NCI-H446 treated with DMSO at 0.1 percent for 48 hours (cell line): ENCODE measurements around the gene VPS13D.
A peak's percentile ranks its signal among the peaks of the same experiment; 100 is the strongest.

ENCODE experiments used
- DNase-seq: peaks from one replicate; lab custom pipeline; 2025; lab: John Stamatoyannopoulos, UW

The VPS13D gene

GRCh38 chr1:12472156-12472797 is 242.4 kb downstream of the VPS13D start:
- no peak for DNase-seq

GRCh38 chr1:12472798-12473551 is 243.1 kb downstream of the VPS13D start:
- DNase-seq = no peak

GRCh38 chr1:12473596-12474362 is 243.9 kb downstream of the VPS13D start:
- DNase-seq = no peak

DNA sequence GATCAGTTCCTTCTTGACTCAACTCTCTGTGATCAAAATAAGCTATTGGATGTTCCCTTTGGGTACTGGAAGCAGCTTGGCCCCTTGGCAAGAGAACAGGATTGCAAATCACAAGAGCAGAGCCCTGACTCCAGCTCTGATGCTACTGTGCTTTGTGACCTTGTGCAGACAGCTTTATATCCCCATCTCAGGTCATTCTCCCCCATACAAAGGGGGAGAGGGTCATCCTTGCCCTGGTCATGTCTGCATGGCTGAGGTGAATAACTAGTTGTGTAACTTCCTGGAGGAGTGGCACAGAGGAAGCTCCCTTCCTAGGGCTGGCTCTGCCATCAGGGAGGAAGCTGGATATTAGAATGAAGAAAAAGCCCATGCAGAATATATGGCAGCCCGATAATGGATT is 245.3 kb downstream of the VPS13D start:
- DNase-seq = no peak

GRCh38 chr1:12475530-12475934 is 245.7 kb downstream of the VPS13D start:
- DNase-seq = no peak

DNA sequence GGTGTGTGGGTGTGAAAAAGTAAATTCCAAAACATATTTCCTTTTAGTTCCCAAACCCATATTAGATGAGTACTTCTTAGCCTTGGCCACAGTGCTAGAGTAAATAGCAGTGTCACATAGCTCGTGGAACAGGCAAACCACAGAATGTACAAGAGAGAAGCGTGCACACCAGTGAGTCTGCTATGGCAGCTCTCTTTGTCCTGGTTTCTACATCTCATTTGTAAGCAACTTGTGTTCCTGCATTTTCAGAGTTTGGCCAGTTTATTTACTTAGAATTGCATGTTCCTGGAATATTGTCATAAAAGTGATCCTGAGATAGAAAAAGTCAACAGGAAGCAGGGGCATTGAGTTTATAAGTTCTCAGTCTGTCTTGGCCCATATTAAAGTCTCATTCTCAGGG is 246.1 kb downstream of the VPS13D start:
- DNase-seq = no peak

GRCh38 chr1:12477314-12477713 is 247.5 kb downstream of the VPS13D start:
- DNase-seq = no peak

- DNase-seq = no peak
Measured at GRCh38 chr1:12477936-12478611, 248.2 kb downstream of the VPS13D start.

- DNase-seq = no peak
Measured at GRCh38 chr1:12478612-12478985, 248.8 kb downstream of the VPS13D start.

GRCh38 chr1:12479311-12479710 is 249.5 kb downstream of the VPS13D start:
- DNase-seq = no peak

DNA sequence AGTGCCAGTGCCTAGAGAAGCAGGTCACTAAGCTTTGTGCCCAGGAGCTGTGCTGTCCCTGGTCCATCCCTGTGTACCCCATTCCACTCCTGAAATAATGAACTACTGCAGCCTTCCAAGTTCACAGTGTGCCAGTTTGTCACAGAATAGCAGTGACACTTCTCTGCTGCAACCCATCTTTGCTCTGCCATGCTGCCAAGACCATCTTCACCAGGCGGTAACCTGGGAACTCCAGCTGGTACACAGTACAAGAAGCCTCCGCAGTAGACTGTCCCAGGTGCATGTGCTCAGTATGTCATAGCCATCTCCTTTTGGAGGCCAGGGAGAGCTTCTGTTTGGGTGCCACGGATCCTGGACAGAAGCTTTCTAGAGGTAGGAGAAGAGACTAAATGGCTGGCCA is 250.2 kb downstream of the VPS13D start:
- no peak for DNase-seq

DNA sequence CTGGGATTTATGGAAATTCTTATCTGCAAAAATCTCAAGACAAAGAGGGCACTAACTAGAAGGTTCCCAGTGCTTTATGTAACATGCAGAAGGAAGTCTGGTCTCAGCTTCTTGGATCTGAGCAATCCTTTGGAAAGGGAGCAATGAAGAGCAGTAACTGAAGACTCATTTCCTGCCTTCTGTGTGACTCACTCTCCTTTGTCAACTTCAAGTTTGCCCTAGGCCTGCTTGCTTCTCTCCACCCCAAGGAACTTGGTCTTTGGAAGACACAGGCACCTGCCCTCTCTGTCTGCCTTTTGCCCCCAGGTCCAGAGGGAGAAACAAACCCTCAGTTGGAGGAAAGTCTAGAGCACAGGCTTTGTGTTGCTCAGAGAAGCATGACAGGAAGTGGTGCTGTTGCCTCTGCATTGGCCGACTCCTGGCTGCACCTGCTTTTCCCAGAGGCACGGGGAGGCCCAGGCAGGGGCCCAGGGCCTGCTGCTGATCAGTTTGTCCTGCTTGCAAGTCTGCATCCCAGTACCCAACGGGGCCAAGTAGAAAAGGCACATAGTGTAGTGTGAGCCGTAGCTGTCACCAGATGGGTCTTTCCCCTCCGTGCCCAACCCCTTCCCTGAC is 251.0 kb downstream of the VPS13D start:
- no peak for DNase-seq

DNA sequence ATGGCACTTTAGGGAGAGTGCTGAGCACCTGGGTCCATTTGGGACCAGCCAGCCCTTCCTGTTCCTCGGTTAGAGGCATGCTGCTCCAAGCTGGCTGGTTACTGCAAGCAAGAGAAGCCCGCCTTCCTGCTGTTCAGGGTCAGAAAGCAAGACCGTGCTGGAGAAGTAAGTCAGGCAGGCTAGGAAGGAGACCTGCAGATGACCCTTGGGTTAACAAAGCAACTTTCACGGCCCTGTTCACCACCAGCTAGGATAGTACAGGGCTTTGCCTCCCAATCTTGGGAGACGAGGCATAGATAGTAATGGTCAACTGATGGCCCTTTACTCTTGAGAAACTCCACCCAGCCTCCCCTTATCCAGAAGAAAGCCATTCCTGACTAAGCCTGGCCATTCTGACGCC is 252.1 kb downstream of the VPS13D start:
- DNase-seq = no peak

GRCh38 chr1:12482988-12483387 is 253.2 kb downstream of the VPS13D start:
- DNase-seq = no peak

GRCh38 chr1:12485231-12486058 is 255.6 kb downstream of the VPS13D start:
- DNase-seq = peak; percentile 3

DNA sequence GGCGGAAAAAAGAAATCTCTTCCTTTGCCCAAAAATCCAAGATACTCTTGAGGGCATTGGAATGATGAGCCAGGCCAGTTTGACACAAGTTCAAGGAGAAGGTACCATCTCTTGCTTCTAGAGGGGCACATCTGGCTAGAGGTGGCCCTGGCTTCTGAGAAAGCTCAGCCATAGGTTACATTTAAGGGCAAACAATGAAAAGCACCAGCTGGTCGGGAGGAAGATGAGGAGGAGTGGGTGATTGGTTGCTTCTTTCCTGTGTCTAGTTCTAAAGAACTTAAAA is 256.2 kb downstream of the VPS13D start:
- DNase-seq = no peak

- DNase-seq = no peak
Measured at GRCh38 chr1:12486401-12487005, 256.7 kb downstream of the VPS13D start.

GRCh38 chr1:12487520-12487919 is 257.7 kb downstream of the VPS13D start:
- DNase-seq = no peak

DNA sequence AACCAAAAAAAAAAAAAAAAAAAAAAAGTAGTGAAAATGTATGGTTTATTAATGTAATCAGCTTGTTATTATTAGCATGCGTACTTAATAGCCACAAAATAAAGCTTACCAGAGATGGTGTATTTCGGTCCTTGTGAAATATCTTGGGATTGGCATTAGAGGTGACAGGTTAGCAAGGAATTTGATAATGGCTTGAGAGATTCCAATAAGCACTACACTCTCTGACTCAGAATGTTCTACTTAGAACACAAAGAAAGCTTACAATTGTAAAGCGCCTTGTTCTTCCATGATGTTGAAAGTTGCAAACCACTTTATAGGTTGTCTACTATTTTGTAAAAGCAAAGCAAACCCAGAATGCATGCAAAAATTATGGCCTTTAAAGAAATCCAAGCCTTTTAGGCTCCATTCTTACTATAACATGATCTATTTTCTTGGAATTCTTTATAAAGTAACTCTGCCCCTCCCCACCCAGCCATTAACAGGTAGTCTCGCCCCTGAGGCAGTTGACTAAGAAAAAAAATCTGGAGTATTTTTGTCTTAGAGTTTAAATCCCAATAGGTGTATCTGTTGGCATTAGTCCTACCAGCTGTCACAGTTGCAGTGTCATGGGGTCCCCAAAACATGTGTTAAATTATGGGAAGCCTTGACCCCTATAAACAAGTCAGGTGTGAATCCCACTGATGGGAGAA is 259.0 kb downstream of the VPS13D start:
- DNase-seq = no peak

- no peak for DNase-seq
Measured at GRCh38 chr1:12490532-12491142, 260.8 kb downstream of the VPS13D start.
